ENCODE data around the gene NEU1.

- TF ChIP-seq EZH2 (IDR thresholded peaks at IDR 0.05; ENCODE audit: insufficient read depth, poor library complexity, severe bottlenecking) (no peak), EZH2phosphoT487 (IDR thresholded peaks at IDR 0.05; ENCODE audit: insufficient read depth, low read depth) (no peak)
These were observed 20.6 kb downstream of the NEU1 start for GRCh38 chr6:31842053-31842452.
